GM21619 (cell line): ENCODE data around the gene CFAP61.
"Not testable (repeated sequence)": the region's sequence is repeated elsewhere in the genome, so short reads cannot be mapped to it uniquely, and the experiment has no call there.

Source experiments
- ATAC-seq: cut with Tn5 transposase; IDR thresholded peaks from one replicate; pipeline ENCODE4 v1.9.1; 2021; ENCODE audit not compliant: unreplicated experiment

CFAP61 gene

DNA sequence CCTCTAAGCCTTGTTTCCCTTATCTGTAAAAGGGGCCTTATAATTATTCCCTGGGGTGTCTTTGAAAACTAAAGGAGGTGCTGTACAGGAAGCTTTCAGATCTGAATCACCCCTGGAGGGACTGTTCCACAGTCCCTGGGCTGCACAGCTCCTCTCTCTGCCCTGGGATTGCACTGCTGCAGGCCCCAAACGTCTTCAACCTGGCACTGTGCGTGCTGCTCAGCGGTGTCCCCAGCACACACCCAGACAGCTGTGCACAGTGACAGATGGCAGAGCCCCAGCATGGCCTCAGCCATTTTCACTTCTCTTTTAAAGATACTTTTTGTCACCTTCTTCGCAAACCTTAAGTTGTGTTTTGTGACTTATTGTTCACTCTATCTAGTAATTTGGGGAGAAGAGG, 264.9 kb downstream of the CFAP61 start:
- peak; percentile 86 for ATAC-seq

GRCh38 chr20:20317621-20318364, 265.5 kb downstream of the CFAP61 start:
- ATAC-seq = peak; percentile 26

DNA sequence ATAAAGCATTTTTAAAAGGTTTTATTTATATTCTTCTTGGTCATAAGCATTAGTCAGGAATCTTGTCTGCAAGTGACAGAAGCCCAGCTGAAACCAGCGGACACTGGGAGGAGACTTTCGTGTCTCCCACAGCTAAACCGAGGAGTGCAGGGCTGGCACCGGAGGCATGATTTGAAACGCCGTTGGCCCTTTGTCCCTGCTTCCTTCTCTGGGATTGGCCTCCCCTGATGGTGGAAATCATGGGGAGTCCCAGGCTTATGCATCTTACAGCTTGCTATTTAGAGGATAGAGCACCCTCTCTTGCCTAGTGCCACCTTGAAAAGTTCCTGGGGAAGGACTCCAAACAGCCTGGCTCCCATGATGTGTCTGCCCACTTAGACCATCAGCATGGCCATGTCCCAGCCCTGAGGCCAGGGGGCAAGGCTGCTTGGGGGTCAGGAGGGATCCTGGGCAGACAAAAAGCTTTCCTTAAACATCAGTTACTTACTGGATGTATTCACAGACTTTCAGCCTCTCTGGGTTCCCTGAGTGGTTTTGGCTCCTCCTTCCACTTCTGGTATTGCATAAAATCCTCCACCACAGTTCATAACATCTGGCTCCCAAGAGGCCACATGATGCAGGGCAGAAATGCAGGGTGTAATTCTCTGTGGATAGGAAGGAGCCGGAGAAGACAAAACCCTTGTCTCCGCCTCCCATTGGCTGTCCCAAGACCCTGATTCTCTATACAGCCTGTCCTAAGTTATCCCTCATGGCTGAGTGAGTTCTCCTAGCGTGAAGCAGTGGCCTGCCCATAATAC, 266.2 kb downstream of the CFAP61 start:
- ATAC-seq = no peak

DNA sequence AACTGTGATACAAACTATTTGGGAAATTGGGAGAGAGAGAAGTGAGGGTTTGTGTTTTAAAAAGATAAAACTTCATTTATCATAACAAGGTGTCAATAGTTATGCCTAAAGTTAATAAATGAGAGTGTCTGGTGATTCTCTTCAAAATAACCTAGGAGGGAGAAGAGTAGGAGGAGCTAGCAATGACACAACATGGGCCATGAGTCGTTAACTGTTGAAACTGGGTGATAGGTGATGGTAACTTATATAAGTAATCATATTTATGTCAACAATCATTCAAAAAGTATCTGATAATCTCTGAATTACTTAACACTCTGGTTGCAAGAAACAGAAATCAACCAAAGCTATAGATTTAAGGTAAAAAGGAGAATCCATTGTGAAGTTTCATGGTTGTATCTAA, 268.8 kb downstream of the CFAP61 start:
- no peak for ATAC-seq

DNA sequence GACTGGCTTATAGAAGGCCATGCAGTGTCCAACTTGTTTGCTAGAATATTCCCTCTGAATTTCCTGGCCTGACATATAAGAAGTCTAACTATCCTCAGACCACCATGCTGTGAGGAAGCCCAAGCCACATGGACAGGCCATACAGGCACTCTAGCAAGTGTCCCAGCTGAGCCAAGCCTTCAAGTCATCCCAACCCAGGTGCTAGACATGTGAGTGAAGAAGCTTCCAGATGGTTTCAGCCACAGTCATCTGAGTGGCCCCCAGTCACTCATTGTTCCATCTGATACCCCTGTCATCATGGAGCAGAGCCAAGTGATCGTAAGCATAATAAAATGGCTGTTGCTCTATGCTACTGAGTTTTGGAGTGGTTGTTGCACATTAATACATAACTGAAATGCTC, 269.6 kb downstream of the CFAP61 start:
- ATAC-seq = no peak

- ATAC-seq = no peak
Observed at GRCh38 chr20:20322912-20323311, 270.6 kb downstream of the CFAP61 start.

DNA sequence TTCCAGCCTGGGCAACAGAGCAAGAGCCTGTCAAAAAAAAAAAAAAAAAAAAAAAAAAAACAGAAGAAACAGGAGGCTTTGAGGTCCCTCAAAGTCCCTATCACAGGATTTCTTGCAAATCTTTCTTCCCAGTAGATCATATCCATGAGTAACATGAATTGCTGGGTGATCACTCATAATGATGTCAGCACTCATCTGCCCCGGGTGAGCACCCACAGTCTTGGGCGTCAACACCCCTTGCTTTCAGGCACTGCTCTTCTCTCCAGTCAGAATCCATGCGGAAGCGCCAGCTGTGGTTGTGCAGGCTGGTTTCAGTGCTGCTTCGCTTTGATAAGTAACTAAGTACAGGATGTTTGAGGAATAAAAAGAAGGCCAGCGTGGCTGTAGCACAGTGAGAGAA, 275.4 kb downstream of the CFAP61 start:
- ATAC-seq = no peak

- ATAC-seq = no peak
Observed at GRCh38 chr20:20329564-20329963, 277.2 kb downstream of the CFAP61 start.

DNA sequence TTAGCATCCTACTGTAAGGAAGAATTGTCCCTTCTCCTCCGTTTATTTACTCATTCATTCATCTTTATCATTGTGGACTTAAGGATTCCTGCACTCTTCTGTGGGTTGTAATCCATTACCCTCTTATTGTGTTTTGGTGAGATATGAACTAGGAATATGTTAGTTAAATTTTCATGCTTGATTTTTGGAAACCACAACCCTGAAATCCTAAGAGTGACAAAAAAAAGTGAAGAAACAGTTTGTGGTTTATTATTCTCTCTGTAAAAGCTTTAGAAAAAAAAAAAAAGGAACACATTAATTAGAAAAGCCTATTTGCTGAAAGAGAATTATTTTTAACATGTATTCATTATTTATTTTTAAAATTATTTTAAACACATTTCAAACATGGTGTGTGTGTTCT, 278.8 kb downstream of the CFAP61 start:
- no peak for ATAC-seq

DNA sequence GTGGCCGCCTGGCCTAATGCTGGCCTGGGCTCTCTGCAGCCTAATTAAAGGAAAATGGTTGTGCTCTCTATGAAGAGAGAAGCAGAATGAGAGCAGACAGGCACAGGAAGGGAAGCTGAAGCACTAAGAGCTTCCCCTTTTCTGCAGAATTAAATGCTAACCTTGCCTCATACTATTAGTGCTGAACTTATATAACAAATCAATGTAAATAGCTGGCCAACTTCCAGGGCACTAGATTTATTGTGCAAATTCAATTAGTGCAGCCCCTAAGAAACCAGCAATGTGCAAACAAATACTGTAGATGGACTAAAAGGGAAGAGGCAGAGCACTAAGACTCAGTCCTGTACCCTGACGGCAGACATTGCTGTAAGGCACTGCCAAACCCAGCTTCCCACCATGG, 279.5 kb downstream of the CFAP61 start:
- no peak for ATAC-seq

GRCh38 chr20:20333866-20334265, 281.5 kb downstream of the CFAP61 start:
- no peak for ATAC-seq

DNA sequence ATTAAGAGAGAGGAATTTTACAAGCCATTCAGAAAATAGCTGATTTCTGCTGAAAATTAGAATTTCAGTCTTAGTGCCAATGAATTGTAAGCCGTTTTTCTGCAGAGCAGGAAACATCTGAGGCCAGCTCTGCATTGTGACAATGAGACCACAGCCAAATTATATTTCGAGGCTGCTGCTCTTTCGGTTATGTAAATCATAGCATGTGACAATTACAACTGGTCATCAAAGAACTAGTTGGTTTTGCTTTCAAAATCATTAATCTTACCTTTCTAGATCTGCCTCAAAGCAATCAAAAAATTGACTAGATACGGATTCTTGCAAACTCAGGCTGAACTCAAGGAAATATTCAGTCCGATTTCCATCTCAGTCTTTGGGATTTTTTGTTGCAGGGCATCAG, 282.2 kb downstream of the CFAP61 start:
- peak; percentile 99 for ATAC-seq

GRCh38 chr20:20338133-20338730, 285.9 kb downstream of the CFAP61 start:
- no peak for ATAC-seq

GRCh38 chr20:20340443-20340842, 288.1 kb downstream of the CFAP61 start:
- no peak for ATAC-seq

DNA sequence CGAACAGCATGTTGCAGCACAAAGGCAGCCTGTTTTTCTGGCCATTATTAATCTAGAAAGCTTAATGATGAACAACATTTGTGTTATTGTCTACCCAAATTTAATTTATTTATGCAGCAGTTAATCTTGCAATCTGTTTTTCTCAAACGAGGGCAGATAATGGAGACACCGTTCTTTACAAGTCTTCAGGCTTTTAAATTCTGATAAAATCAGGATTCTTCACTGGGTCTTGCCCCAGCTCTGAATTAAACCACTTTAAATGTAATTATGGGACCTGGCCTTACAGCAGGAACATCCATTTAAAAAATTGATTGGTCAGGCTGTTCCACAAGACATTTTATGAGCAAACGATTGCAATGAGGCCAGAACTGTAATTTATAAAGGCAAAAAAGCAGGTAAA, 289.0 kb downstream of the CFAP61 start:
- no peak for ATAC-seq

GRCh38 chr20:20342066-20342465, 289.7 kb downstream of the CFAP61 start:
- ATAC-seq = no peak

- no peak for ATAC-seq
Observed at GRCh38 chr20:20343932-20344331, 291.6 kb downstream of the CFAP61 start.

GRCh38 chr20:20344476-20344875, 292.1 kb downstream of the CFAP61 start:
- ATAC-seq = no peak

DNA sequence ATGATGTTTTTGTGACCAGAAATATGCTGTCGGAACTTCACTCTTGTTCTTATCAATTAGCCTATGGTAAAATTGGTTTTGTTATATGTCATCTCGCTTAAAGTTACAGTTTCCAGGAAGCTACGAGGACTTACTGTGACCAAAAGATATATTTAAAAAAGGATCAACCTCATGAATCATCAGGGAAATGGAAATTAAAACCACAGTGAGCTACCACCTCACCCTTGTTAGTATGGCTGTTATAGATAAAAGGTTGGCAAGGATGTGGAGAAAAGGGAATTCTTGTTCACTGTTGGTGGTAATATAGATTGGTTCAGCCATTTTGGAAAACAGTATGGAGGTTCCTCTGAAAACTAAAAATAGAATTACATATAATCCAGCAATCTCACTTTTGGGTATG, 301.2 kb downstream of the CFAP61 start:
- ATAC-seq = no peak

GRCh38 chr20:20355503-20355902, 303.2 kb downstream of the CFAP61 start:
- not testable (repeated sequence) for ATAC-seq

- no peak for ATAC-seq
Observed at GRCh38 chr20:20358801-20359200, 306.5 kb downstream of the CFAP61 start.

DNA sequence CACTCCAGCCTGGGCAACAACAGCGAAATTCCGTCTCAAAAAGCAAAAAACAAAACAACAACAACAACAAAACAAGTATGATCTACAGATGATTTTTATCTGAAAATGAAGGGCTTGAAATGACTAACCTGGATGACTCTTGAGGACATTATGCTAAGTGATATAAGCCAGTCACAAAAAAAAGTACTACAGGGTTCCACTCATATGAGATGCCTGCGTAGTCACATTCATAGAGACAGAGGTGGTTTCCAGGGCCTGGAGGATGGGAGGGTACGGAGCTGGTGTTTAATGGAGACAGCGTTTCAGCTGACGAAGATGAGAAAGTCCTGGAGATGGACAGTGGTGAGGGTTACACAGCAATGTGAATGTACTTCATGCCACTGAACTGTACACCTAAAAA, 307.3 kb downstream of the CFAP61 start:
- ATAC-seq = no peak
